ENCODE measurements around the gene TMIGD1.
"Not testable (repeated sequence)": the region's sequence is repeated elsewhere in the genome, so short reads cannot be mapped to it uniquely, and the experiment has no call there.

Gene TMIGD1

DNA sequence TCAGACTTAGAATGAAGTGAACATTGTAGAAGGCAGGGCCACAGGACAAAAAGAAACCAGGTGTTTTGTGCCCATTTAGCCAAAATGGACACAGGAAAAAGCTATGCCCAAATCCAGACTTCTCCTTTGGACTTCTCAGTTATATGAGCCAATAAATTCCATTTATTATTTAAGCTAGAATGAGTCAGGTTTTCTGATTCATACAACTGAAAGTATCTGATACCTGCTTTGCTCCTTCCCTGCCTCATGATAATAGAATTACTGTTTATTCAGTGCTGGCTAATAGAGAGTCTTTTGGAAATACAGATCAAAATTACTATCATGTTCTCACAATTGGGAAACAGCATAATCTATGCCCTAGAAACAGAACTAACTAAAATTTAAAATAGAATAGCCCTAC lies 36.1 kb upstream of the TMIGD1 start:
- peaks cover 4% of the 10 kb centered on the region for H3K4me1 Mint-ChIP-seq
- no peak overlapping the region for H3K4me3 Mint-ChIP-seq
- CTCF ChIA-PET, result interaction anchor here (0.6 kb wide), 1 partner anchor 13 kb away, joined by 3 read pairs; no protein-coding TSS in a partner anchor
- H3K36me3 Mint-ChIP-seq, result no peaks in the 10 kb centered on the region
- H3K27me3 Mint-ChIP-seq, result peaks cover 8% of the 10 kb centered on the region
- no peak for DNase-seq
- H3K9me3 Mint-ChIP-seq, result no peaks in the 10 kb centered on the region
- H3K27ac Mint-ChIP-seq, result no peak overlapping the region

GRCh38 chr17:30368912-30369720 lies 35.3 kb upstream of the TMIGD1 start:
- Mint-ChIP-seq H3K27ac (no peak overlapping the region), H3K4me1 (peaks cover 6% of the 10 kb centered on the region), H3K9me3 (no peaks in the 10 kb centered on the region), H3K4me3 (no peak overlapping the region), H3K27me3 (peaks cover 4% of the 10 kb centered on the region), H3K36me3 (no peaks in the 10 kb centered on the region)
- no peak for DNase-seq
- CTCF ChIA-PET, result interaction anchor here (0.8 kb wide), 1 partner anchor 33 kb away, joined by 3 read pairs; no protein-coding TSS in a partner anchor

GRCh38 chr17:30366536-30366935 lies 32.7 kb upstream of the TMIGD1 start:
- CTCF ChIA-PET, result interaction anchor here (0.6 to 1.3 kb wide), 2 partner anchors 11 to 19 kb away, joined by 3 to 4 read pairs; no protein-coding TSS in a partner anchor
- no peaks in the 10 kb centered on the region for H3K27me3 Mint-ChIP-seq
- no peak overlapping the region for H3K4me3 Mint-ChIP-seq
- H3K36me3 Mint-ChIP-seq, result no peaks in the 10 kb centered on the region
- H3K4me1 Mint-ChIP-seq, result peaks cover 21% of the 10 kb centered on the region
- DNase-seq, result no peak
- H3K9me3 Mint-ChIP-seq, result peaks cover 2% of the 10 kb centered on the region
- H3K27ac Mint-ChIP-seq, result no peak overlapping the region

- Mint-ChIP-seq H3K27ac (peak overlapping the region; percentile 92), H3K36me3 (peaks cover 2% of the 10 kb centered on the region), H3K4me1 (peaks cover 21% of the 10 kb centered on the region), H3K27me3 (no peaks in the 10 kb centered on the region), H3K9me3 (peaks cover 12% of the 10 kb centered on the region), H3K4me3 (peak overlapping the region; percentile 17)
- peak; percentile 79 for DNase-seq
- CTCF ChIA-PET, result interaction anchor here (0.6 to 0.7 kb wide), 2 partner anchors 13 to 27 kb away, joined by 3 read pairs; no protein-coding TSS in a partner anchor
Observed at GRCh38 chr17:30363715-30364202, 29.9 kb upstream of the TMIGD1 start.

DNA sequence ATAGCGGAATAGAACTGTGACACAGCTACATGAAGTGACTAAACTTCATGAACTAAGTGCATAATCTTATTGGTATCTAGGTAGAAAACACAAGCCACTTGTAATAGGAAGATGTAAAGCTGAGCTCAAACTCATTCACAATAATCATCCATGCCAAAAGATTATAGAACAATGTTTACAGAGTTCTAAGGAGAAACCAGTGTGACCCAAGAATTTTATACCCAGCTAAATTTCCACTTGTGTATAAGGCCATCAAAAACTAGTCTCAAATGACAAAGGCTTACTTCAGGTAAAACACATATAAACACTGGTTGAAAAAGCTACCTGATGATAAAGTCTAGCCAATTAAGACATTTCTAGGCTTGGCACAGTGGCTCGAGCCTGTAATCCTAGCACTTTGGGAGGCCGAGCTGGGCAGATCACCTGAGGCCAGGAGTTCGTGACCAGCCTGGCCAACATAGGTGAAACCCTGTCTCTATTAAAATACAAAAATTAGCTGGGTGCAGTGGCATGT lies 28.0 kb upstream of the TMIGD1 start:
- Mint-ChIP-seq H3K27ac (no peak overlapping the region), H3K4me1 (peaks cover 21% of the 10 kb centered on the region), H3K9me3 (peaks cover 12% of the 10 kb centered on the region), H3K36me3 (peaks cover 2% of the 10 kb centered on the region), H3K4me3 (no peak overlapping the region), H3K27me3 (peaks cover 3% of the 10 kb centered on the region)
- CTCF ChIA-PET, result interaction anchor here (1.6 kb wide), 1 partner anchor 19 kb away, joined by 4 read pairs; no protein-coding TSS in a partner anchor
- DNase-seq, result no peak

DNA sequence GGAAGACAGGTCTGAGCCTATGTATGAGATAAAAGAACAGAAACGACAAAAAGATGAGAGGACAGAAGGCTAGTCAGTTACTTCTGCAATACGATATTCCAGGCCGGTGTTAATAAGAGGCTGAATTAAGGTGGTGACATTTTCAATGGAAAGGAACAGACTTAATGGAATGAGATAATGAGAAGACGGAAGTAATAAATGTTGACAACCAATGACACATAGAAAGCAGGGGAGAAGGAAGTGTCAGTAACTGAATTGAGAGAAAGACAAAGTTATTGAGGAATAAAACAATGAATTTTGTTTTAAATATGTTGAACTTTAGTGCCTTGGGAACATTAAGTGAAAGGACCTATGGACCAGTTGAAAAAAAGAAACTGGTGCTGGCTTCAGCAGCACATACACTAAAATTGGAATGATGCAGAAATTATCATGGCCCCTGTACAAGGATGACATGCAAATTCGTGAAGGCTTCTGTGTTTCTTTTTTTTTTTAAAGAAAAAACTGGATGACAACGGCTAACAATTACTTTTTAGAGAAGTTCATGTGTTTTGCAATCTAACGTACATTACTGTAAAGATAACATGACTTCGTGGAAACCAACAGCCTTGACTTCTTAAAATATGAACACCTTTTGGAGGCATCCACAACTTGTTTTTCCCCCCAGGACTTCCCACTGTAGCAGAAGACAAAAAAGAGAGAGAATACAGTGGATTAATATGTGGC lies 26.4 kb upstream of the TMIGD1 start:
- DNase-seq, result no peak
- H3K27me3 Mint-ChIP-seq, result peaks cover 3% of the 10 kb centered on the region
- H3K36me3 Mint-ChIP-seq, result peaks cover 2% of the 10 kb centered on the region
- peaks cover 12% of the 10 kb centered on the region for H3K9me3 Mint-ChIP-seq
- no peak overlapping the region for H3K27ac Mint-ChIP-seq
- H3K4me3 Mint-ChIP-seq, result no peak overlapping the region
- peaks cover 19% of the 10 kb centered on the region for H3K4me1 Mint-ChIP-seq
- CTCF ChIA-PET, result no interaction called here

GRCh38 chr17:30358055-30358760 lies 24.4 kb upstream of the TMIGD1 start:
- Mint-ChIP-seq H3K9me3 (peaks cover 12% of the 10 kb centered on the region), H3K4me1 (peaks cover 6% of the 10 kb centered on the region), H3K4me3 (no peak overlapping the region), H3K27ac (no peak overlapping the region), H3K36me3 (peaks cover 2% of the 10 kb centered on the region), H3K27me3 (peaks cover 3% of the 10 kb centered on the region)
- CTCF ChIA-PET, result no interaction called here
- no peak for DNase-seq

DNA sequence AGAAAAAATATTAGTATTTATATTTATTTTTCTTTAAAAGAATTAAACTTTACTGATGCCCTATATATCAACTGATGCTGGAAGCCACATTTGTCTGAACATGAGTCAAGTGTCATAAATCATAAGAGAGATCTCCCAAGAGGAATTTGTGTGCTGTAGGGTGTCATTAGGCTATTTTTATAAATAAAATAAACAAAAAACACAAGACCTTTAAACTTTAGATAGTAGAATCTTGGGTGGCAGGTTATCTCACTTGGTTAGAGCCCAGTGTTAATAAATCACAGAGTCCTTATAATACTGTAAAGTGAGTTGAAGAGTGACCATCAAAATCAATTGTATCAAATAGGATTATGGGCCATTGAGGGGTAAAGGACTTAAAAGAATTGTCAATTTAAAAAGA lies 23.6 kb upstream of the TMIGD1 start:
- CTCF ChIA-PET, result no interaction called here
- Mint-ChIP-seq H3K4me1 (peaks cover 1% of the 10 kb centered on the region), H3K9me3 (peaks cover 12% of the 10 kb centered on the region), H3K36me3 (peaks cover 2% of the 10 kb centered on the region), H3K4me3 (no peak overlapping the region), H3K27me3 (peaks cover 3% of the 10 kb centered on the region), H3K27ac (no peak overlapping the region)
- DNase-seq, result no peak

DNA sequence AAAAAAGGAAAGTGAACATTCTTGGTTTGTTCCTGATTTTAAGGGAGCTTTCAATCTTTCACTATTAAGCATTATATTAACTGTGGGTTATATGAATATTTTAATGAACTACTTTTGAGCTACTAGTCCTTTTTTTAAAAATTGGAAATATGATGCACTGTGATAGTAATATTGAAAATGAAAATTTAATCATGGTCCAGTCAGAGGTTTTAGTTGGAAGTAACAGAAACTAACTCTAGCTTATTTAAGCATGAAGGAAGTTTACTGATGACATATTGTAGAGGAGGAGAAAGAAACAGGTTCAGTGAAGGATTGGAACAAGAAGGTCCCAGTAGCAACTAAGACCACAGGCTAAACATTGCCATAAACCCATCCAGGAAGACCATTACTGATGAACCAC lies 20.8 kb upstream of the TMIGD1 start:
- H3K4me1 Mint-ChIP-seq, result no peaks in the 10 kb centered on the region
- H3K9me3 Mint-ChIP-seq, result no peaks in the 10 kb centered on the region
- DNase-seq, result no peak
- no peak overlapping the region for H3K27ac Mint-ChIP-seq
- peaks cover 3% of the 10 kb centered on the region for H3K27me3 Mint-ChIP-seq
- CTCF ChIA-PET, result interaction anchor here (0.9 to 1.1 kb wide), 2 partner anchors 13 to 250 kb away, joined by 3 to 5 read pairs; no protein-coding TSS in a partner anchor
- no peak overlapping the region for H3K4me3 Mint-ChIP-seq
- H3K36me3 Mint-ChIP-seq, result no peaks in the 10 kb centered on the region

DNA sequence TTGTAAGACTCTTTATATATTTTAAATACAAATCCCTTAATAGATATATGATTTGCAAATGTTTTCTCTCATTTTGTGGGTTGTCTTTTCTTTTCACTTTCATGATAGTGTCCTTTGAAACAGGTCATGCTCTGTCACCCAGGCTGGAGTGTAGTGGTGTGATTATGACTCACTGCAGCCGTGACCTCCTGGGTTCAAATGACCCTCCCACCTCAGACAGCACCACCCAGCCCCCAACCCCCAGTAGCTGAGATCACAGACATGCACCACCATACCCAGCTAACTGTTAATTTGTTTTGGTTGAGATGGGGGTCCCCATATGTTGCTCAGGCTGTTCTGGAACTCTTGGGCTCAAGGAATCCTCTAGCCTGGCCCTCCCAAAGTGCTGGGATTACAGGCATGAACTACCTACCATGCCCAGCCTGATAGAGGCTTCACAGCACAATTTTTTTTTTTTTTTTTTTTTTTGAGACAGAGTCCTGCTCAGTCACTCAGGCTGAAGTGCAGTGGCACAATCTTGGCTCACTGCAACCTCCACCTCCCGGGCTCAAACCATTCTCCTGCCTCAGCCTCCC lies 18.5 kb upstream of the TMIGD1 start:
- Mint-ChIP-seq H3K4me1 (no peaks in the 10 kb centered on the region), H3K27me3 (peaks cover 3% of the 10 kb centered on the region), H3K9me3 (no peaks in the 10 kb centered on the region), H3K4me3 (no peak overlapping the region), H3K27ac (no peak overlapping the region), H3K36me3 (no peaks in the 10 kb centered on the region)
- CTCF ChIA-PET, result interaction anchor here (0.7 kb wide), 1 partner anchor 10 kb away, joined by 3 read pairs; no protein-coding TSS in a partner anchor
- no peak for DNase-seq

DNA sequence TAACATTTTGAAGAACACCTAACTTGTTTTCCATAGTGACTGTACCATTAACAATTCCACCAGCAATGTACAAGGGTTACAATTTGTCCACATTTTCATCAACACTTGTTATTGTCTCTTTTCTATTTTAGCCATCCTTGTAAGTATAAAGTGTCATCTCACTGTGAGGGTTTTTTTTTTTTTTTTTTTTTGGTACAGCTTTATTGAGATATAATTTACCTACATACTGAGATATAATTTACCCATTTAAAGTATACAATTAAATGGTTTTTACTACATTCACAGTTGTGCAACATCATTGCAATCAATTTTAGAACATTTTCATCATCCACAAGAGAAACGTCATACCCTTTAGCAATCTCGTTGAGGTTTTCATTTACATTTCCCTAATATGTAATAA lies 17.9 kb upstream of the TMIGD1 start:
- CTCF ChIA-PET, result interaction anchor here (0.6 to 0.7 kb wide), 2 partner anchors 10 to 310 kb away, joined by 3 read pairs; no protein-coding TSS in a partner anchor
- no peak for DNase-seq
- H3K4me3 Mint-ChIP-seq, result no peak overlapping the region
- H3K4me1 Mint-ChIP-seq, result no peaks in the 10 kb centered on the region
- H3K36me3 Mint-ChIP-seq, result no peaks in the 10 kb centered on the region
- no peaks in the 10 kb centered on the region for H3K9me3 Mint-ChIP-seq
- no peak overlapping the region for H3K27ac Mint-ChIP-seq
- no peaks in the 10 kb centered on the region for H3K27me3 Mint-ChIP-seq

DNA sequence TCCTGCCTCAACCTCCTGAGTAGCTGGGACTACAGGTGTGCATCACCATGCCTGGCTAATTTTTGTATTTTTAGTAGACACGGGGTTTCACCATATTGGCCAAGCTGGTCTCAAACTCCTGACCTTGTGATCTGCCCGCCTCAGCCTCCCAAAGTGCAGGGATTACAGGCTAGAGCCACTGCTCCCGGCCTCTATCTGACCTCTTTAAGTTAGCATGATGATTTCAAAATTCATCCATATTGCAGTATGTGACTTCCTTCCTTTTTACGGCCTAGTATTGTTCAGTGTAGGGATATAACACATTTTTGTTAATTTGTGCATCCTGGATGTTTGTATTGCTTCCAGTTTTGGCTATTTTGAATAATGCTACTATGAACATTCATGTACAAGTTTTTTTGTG lies 17.4 kb upstream of the TMIGD1 start:
- not testable (repeated sequence) for H3K4me1 Mint-ChIP-seq, H3K36me3 Mint-ChIP-seq, DNase-seq, H3K4me3 Mint-ChIP-seq, H3K27ac Mint-ChIP-seq, H3K27me3 Mint-ChIP-seq, H3K9me3 Mint-ChIP-seq
- CTCF ChIA-PET, result interaction anchor here (0.6 kb wide), 1 partner anchor 310 kb away, joined by 3 read pairs; no protein-coding TSS in a partner anchor

GRCh38 chr17:30349252-30349651 lies 15.4 kb upstream of the TMIGD1 start:
- H3K9me3 Mint-ChIP-seq, result no peaks in the 10 kb centered on the region
- no peaks in the 10 kb centered on the region for H3K36me3 Mint-ChIP-seq
- H3K4me1 Mint-ChIP-seq, result no peaks in the 10 kb centered on the region
- no peak for DNase-seq
- CTCF ChIA-PET, result no interaction called here
- no peak overlapping the region for H3K27ac Mint-ChIP-seq
- no peak overlapping the region for H3K4me3 Mint-ChIP-seq
- H3K27me3 Mint-ChIP-seq, result no peaks in the 10 kb centered on the region
